Activated naive CD8-positive, alpha-beta T cell (primary cell): ENCODE measurements around the gene KYAT1.

Source experiments
- H3K27ac Mint-ChIP-seq: one replicate; pipeline ENCODE4 v1.8.0; 2021; ENCODE audit warnings: mixed read lengths
- H3K27me3 Mint-ChIP-seq: one replicate; pipeline ENCODE4 v1.8.0; 2021; ENCODE audit warnings: mixed read lengths
- H3K36me3 Mint-ChIP-seq: one replicate; pipeline ENCODE4 v1.8.0; 2021; ENCODE audit warnings: mixed read lengths
- H3K4me1 Mint-ChIP-seq: one replicate; pipeline ENCODE4 v1.8.0; 2021; ENCODE audit warnings: low read depth, mixed read lengths
- H3K4me3 Mint-ChIP-seq: one replicate; pipeline ENCODE4 v1.8.0; 2021; ENCODE audit warnings: mild to moderate bottlenecking, mixed read lengths
- H3K9me3 Mint-ChIP-seq: one replicate; pipeline ENCODE4 v1.8.0; 2021; ENCODE audit warnings: low read depth, mixed read lengths

The KYAT1 gene

DNA sequence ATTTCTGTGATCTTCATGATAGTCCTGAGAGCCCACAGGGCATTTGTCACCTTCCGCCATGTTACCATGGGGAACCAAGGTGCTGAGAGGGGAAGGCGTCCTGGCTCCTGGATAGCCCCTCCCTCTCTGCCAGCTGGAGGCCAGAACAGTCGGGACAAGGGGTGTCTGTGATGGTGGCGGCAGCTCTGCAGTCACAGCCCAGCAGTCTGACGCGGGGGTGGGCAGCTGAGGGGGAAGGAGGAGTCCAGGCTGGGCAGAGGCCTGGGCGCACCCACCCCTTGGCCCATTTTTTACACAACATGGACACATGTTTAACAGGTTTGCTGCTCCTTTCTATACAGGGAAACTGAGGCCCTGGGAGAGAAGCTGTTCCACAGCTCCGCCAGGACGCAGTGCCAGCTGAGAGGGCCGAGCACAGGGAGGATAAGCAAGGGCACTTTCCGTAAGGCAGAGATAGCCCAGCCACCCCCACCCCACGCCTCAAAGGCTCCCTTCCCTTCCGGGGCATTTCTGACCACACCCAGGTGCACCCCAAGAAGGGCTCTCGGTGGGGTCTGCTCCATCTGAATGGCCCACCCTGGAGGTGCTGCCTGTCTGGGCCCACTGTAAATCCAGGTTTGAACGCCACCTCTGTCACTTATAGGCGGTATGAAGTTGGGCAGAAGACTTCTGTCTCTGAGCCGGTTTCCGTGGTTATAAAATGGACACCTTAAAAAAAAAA is 17.3 kb upstream of the KYAT1 start:
- Mint-ChIP-seq H3K9me3 (no peaks in the 10 kb centered on the region), H3K27ac (peak overlapping the region; percentile 92), H3K4me1 (peaks cover 81% of the 10 kb centered on the region), H3K27me3 (no peaks in the 10 kb centered on the region), H3K4me3 (peak overlapping the region; percentile 64), H3K36me3 (peaks cover 5% of the 10 kb centered on the region)

DNA sequence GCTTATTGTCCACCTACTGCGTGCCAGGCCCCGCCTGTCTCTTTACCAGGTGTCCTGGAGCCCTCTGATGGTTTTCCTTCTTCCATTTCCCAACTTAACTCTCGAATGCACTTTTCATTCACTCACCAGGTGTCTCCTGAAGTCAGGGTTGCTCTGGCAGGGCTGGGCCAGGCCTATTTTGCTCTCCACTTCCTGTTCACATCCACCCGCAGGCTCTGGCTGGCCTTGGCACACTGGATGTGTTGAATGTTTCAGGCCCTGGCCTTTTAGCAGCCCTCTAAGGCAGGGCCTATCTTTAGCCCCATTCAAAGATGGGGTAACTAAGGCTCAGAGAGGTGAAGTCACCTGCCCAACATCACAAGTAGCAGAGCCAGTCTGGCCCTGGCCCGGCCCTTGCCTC is 16.6 kb upstream of the KYAT1 start:
- peaks cover 6% of the 10 kb centered on the region for H3K36me3 Mint-ChIP-seq
- H3K4me3 Mint-ChIP-seq = no peak overlapping the region

GRCh38 chr9:128895556-128895955 is 13.8 kb upstream of the KYAT1 start:
- Mint-ChIP-seq H3K9me3 (no peaks in the 10 kb centered on the region), H3K27me3 (no peaks in the 10 kb centered on the region), H3K36me3 (peaks cover 7% of the 10 kb centered on the region), H3K4me3 (no peak overlapping the region), H3K4me1 (peaks cover 69% of the 10 kb centered on the region), H3K27ac (peak overlapping the region; percentile 86)

More for the DNA sequence above, 16.6 kb upstream of the KYAT1 start:
- peak overlapping the region; percentile 92 for H3K27ac Mint-ChIP-seq
- H3K4me1 Mint-ChIP-seq = peaks cover 80% of the 10 kb centered on the region
- no peaks in the 10 kb centered on the region for H3K9me3 Mint-ChIP-seq
- no peaks in the 10 kb centered on the region for H3K27me3 Mint-ChIP-seq

GRCh38 chr9:128894764-128895163 is 13.0 kb upstream of the KYAT1 start:
- H3K9me3 Mint-ChIP-seq = no peaks in the 10 kb centered on the region
- H3K27me3 Mint-ChIP-seq = no peaks in the 10 kb centered on the region
- H3K36me3 Mint-ChIP-seq = peaks cover 7% of the 10 kb centered on the region
- peak overlapping the region; percentile 86 for H3K27ac Mint-ChIP-seq
- peak overlapping the region; percentile 8 for H3K4me3 Mint-ChIP-seq
- peaks cover 61% of the 10 kb centered on the region for H3K4me1 Mint-ChIP-seq

GRCh38 chr9:128893354-128893753 is 11.6 kb upstream of the KYAT1 start:
- H3K4me1 Mint-ChIP-seq = peaks cover 54% of the 10 kb centered on the region
- H3K4me3 Mint-ChIP-seq = peak overlapping the region; percentile 67
- peak overlapping the region; percentile 75 for H3K27ac Mint-ChIP-seq
- no peaks in the 10 kb centered on the region for H3K27me3 Mint-ChIP-seq
- H3K9me3 Mint-ChIP-seq = no peaks in the 10 kb centered on the region
- H3K36me3 Mint-ChIP-seq = peaks cover 7% of the 10 kb centered on the region

GRCh38 chr9:128892221-128892921 is 10.6 kb upstream of the KYAT1 start:
- no peaks in the 10 kb centered on the region for H3K27me3 Mint-ChIP-seq
- peak overlapping the region; percentile 22 for H3K4me3 Mint-ChIP-seq
- H3K4me1 Mint-ChIP-seq = peaks cover 50% of the 10 kb centered on the region
- no peaks in the 10 kb centered on the region for H3K9me3 Mint-ChIP-seq
- H3K36me3 Mint-ChIP-seq = peaks cover 7% of the 10 kb centered on the region
- peak overlapping the region; percentile 75 for H3K27ac Mint-ChIP-seq

- Mint-ChIP-seq H3K4me1 (peaks cover 51% of the 10 kb centered on the region), H3K36me3 (peaks cover 5% of the 10 kb centered on the region), H3K27me3 (no peaks in the 10 kb centered on the region), H3K4me3 (peak overlapping the region; percentile 22), H3K9me3 (no peaks in the 10 kb centered on the region), H3K27ac (peak overlapping the region; percentile 50)
These were observed 9.8 kb upstream of the KYAT1 start for GRCh38 chr9:128891321-128892220.

- peaks cover 54% of the 10 kb centered on the region for H3K4me1 Mint-ChIP-seq
- H3K27me3 Mint-ChIP-seq = no peaks in the 10 kb centered on the region
- H3K4me3 Mint-ChIP-seq = no peak overlapping the region
- no peaks in the 10 kb centered on the region for H3K36me3 Mint-ChIP-seq
- no peaks in the 10 kb centered on the region for H3K9me3 Mint-ChIP-seq
- peak overlapping the region; percentile 46 for H3K27ac Mint-ChIP-seq
These were observed 6.2 kb upstream of the KYAT1 start for GRCh38 chr9:128887914-128888350.

GRCh38 chr9:128887049-128887448 is 5.3 kb upstream of the KYAT1 start:
- H3K4me3 Mint-ChIP-seq = no peak overlapping the region
- H3K9me3 Mint-ChIP-seq = no peaks in the 10 kb centered on the region
- no peaks in the 10 kb centered on the region for H3K27me3 Mint-ChIP-seq
- no peaks in the 10 kb centered on the region for H3K36me3 Mint-ChIP-seq
- peaks cover 52% of the 10 kb centered on the region for H3K4me1 Mint-ChIP-seq
- H3K27ac Mint-ChIP-seq = no peak overlapping the region

GRCh38 chr9:128886211-128886891 is 4.6 kb upstream of the KYAT1 start:
- Mint-ChIP-seq H3K4me3 (peak overlapping the region; percentile 38), H3K9me3 (no peaks in the 10 kb centered on the region), H3K36me3 (no peaks in the 10 kb centered on the region), H3K27me3 (no peaks in the 10 kb centered on the region), H3K27ac (peak overlapping the region; percentile 76), H3K4me1 (peaks cover 48% of the 10 kb centered on the region)

GRCh38 chr9:128885798-128886197 is 4.0 kb upstream of the KYAT1 start:
- Mint-ChIP-seq H3K4me1 (peaks cover 51% of the 10 kb centered on the region), H3K27ac (peak overlapping the region; percentile 76), H3K36me3 (no peaks in the 10 kb centered on the region), H3K9me3 (no peaks in the 10 kb centered on the region), H3K4me3 (peak overlapping the region; percentile 38), H3K27me3 (no peaks in the 10 kb centered on the region)

- H3K4me1 Mint-ChIP-seq = peaks cover 54% of the 10 kb centered on the region
- H3K4me3 Mint-ChIP-seq = peak overlapping the region; percentile 69
- H3K27me3 Mint-ChIP-seq = no peaks in the 10 kb centered on the region
- no peaks in the 10 kb centered on the region for H3K36me3 Mint-ChIP-seq
- H3K9me3 Mint-ChIP-seq = no peaks in the 10 kb centered on the region
- H3K27ac Mint-ChIP-seq = peak overlapping the region; percentile 76
These were observed 3.6 kb upstream of the KYAT1 start for GRCh38 chr9:128885376-128885775.

DNA sequence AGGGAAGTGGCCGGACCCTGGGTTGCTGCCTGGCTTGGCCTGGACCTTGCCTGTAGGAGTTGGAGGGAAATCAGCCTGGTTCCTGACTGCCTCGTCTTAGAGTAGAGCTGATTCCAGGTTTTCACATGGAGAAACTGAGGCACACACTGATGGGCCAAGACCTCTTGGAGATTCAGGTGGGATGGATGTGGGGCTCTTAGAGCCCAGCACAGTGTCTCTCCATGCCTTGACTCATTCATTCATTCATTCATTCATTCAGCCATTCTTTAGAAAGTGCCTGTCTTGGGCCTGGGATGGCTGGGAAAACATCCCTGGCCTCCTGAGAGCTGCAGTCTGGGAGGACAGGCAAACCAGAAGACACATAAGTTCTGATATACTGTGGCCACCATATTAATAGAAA is 2.4 kb upstream of the KYAT1 start:
- H3K9me3 Mint-ChIP-seq = no peaks in the 10 kb centered on the region
- H3K27ac Mint-ChIP-seq = peak overlapping the region; percentile 66
- no peaks in the 10 kb centered on the region for H3K27me3 Mint-ChIP-seq
- peak overlapping the region; percentile 92 for H3K4me3 Mint-ChIP-seq
- no peaks in the 10 kb centered on the region for H3K36me3 Mint-ChIP-seq
- peaks cover 60% of the 10 kb centered on the region for H3K4me1 Mint-ChIP-seq
